ENCODE results near the gene SPCS2. TPM values are rescaled to one million over a fixed set of nuclear protein-coding genes. Genes with fewer than 3 reads are reported as not detected.

SPCS2 gene
- total RNA-seq = 100 to 1,000 TPM; 109 to 113 TPM
- long read RNA-seq, donor 1, partial matches to known transcripts = 0 of 4 reads
- long read RNA-seq, donor 1, other reads (novel, unspliced or antisense) = 3 of 4 reads
- long read RNA-seq, donor 2, partial matches to known transcripts = 0 of 12 reads
- long read RNA-seq, donor 2, other reads (novel, unspliced or antisense) = 7 of 12 reads

DNA sequence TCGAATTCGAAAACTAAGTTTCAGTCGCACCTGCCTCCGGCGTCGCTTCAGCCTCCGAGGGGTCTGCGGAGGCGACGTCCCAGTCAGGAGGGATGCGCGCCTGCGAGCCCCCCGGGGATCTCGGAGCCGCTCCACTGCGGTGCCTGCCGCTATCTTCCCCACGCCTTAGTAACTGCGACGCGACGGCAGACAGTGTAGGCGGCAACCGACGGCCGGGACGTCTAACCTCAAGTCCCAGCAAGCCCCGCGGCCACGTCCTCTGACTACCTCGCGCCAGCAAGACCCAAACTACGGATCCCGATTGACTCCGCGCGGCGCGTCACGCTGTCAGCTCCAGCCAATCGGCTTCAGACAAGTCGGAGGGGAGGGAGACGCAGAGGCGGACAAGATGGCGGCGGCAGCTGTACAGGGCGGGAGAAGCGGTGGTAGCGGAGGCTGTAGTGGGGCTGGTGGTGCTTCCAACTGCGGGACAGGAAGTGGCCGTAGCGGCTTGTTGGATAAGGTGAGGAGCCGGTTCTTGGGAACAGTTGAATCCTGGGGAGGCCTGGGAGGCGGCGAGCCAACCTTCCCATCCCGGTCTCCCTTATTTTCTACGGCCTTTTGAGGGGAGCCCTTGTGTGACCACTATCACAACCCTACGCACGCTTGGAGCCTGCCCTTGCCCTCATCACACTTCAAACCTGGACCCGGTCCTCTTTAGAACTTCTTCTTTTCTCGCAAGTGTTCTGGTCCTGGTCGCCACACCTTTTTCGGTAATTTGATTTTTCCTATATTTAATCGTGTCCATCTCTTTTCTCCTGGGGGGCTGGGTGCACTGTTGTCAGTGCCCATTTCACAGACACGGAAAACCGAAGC, at the start of gene SPCS2, which contains the start of gene XRRA1:
Gene SPCS2 (plus strand): TSS at position 369 of the 855 bp plus-strand sequence. CDS start 20 bp downstream, at position 389.
Gene XRRA1 (minus strand): TSS at position 194 of the 855 bp plus-strand sequence. CDS start 8,213 bp downstream, outside the sequence.
- intact Hi-C loops (cut with DNase I) = no loop called here
- DNase-seq (ENCODE audit: low spot score) = peak; percentile 100

DNA sequence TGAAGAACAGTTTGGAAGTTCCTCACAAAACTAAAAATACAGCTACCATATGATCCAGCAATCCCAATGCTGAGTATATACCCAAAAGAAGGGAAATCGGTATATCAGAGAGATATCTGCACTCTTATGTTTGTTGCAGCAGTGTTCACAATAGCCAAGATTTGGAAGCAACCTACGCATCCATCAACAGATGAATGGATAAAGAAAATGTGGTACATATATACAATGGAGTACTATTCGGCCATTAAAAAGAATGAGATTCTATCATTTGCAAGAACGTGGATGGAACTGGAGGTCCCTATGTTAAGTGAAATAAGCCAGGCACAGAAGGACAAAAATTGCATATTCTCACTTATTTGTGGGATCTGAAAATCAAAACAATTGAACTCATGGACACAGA, 46.7 kb upstream of the SPCS2 start:
- intact Hi-C loops (cut with DNase I) = no loop called here
- no peak for DNase-seq (ENCODE audit: low spot score)

DNA sequence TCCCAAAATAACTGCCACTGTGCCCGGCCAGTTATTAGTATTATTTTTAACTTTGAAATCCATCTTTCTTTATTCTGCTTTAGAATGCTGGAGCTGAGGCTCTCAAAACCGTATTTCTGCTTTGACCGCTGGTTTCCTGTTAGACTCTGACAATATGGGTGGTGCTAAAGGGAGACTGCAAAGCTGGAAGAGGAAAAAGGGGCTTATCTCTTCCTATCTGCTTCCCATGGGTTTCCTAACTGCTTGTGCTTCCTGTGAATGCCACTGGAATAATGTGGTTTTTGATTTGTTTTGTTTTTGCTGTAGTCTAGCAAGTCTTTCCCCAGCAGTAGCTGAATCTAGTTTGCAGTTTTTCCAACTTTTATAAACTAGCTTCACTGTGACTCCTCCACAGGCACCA, 43.7 kb upstream of the SPCS2 start:
- intact Hi-C loops (cut with DNase I) = no loop called here
- DNase-seq (ENCODE audit: low spot score) = no peak

DNA sequence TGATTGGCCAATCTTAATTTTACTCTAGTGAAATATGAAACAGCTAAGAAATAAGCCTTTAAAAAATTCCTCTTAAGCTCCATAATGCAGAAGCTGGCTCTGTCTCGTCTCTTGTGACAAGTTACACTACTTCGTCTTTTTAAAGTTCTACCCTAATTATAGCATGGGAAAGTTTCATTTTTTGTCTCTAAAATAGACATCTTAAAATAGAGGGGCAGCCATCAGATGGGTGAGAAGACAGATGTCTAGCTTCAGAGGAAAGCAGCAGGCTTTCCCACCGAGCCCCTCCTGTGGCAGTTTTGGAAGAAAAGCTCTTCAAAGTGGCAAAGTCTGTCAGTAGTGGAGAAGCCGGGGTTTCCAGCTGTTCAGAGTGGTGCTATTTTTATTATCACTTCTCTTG, 39.7 kb upstream of the SPCS2 start:
- no peak for DNase-seq (ENCODE audit: low spot score)
- intact Hi-C loops (cut with DNase I) = no loop called here

DNA sequence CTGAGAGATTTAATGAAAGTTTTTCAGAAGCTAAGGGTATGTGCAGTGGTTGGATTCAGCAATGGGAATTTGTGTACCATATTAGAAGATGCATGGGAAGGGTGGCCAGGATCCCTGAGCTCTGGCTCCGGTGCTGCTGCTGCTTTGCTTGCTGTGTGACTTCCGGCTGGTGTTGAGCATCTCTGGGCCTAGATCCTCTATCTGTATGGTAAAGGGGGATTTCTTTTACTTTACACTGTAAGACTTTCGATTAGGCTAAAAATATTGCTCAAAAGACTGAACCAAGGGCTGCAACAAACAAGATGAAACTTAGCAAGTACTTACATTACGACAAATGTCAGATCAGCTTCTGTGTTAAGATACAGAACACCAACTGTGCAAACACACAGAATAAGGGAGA, 39.3 kb upstream of the SPCS2 start:
- intact Hi-C loops (cut with DNase I) = no loop called here

DNA sequence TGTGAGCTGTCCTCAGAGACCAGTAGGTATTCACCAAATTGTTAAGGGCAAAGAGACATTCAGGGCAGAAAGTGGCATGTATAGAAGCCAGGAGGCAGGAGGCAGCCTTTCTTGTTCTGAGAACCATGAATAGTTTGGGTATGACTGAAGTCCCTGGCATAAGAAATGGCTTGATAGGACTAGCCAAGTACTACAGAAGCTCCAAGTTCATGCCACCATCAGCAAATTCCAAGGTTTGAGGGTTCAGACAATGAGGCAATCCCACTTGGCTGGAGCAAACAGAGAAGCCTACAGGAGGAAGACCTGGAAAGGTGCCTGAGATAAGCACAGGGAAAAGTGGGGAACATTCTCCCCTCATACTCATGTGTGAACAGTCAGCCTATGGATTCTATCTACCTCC, 25.9 kb upstream of the SPCS2 start:
- intact Hi-C loops (cut with DNase I) = loop anchor here in 1 of 2 donors (10.0 kb wide), 1 partner anchor 102 kb away; no protein-coding TSS in a partner anchor

More for the DNA sequence above, 39.3 kb upstream of the SPCS2 start:
- no peak for DNase-seq (ENCODE audit: low spot score)

DNA sequence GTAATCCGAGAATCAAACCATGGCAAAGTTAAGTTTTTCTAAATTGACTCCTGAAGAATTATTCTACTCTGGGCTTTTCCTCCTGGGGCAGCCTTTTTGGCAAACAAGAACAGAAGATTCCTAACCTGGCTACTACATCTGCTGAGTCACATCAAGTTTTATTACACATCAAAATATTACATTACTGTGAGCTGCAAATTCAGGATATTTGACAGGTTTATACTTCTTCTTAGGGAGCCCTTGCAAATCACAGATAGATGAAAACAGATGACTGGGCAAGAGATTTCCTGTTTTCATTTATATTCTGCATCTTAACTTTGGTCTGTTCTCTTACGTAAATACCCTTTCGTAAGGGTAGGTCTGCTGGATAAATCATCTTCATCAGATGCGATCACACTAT, 23.8 kb upstream of the SPCS2 start:
- DNase-seq (ENCODE audit: low spot score) = no peak
- intact Hi-C loops (cut with DNase I) = loop anchor here in 1 of 2 donors (10.0 kb wide), 1 partner anchor 100 kb away; no protein-coding TSS in a partner anchor

More for the DNA sequence above, 25.9 kb upstream of the SPCS2 start:
- no peak for DNase-seq (ENCODE audit: low spot score)

DNA sequence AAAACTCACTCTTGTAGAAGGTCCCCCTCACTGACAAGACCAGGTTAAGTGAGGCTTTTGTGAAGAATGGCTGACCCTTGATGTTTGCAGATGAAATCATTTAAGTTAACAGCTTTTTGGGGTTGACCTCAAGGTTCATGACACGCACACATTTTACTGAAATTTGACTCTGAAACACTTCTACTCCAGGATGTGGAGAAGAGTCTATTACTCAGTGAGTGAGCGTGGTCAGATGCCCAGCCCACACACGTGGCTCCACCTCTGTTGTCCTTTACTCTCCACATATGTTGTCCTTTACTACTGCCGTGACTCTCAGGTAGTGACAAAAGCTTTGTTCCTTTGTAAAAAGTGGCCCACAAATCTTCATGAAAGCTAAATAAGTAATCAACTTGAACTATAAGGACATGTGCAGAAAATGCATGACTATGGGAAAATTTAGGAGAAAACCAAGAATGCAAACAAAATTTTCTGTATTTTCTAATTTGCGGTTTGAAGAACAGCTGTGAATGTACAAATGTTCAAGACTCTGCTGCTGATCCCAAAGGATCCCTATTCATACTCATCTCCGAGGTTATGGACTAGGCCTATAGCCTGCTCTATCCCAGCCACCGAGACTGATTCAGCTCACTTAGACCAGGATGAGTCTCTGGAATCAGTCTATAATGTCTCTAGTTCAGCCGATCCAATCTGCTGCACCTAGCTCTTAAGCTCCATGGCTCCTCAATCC, 22.6 kb upstream of the SPCS2 start:
- DNase-seq (ENCODE audit: low spot score) = no peak
- intact Hi-C loops (cut with DNase I) = loop anchor here in 1 of 2 donors (10.0 kb wide), 1 partner anchor 98 kb away; no protein-coding TSS in a partner anchor

DNA sequence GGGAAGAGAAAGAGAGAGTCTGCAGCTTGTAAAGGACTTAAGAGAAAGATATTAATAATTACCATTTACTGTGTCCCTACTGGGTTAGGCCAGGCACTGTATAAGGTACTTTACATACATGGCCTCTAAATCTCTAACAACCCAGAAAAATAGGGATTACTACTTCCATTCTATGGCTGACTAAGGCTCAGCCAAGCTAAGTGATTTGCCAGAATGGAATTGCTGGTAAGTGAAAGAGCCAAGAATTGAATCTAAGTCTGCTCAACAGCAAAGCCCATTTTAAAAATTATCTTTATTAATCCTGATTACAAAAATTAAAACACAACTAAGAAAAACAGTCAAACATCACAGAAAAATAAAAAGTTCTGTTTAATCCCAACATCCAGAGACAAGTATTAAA, 21.6 kb upstream of the SPCS2 start:
- intact Hi-C loops (cut with DNase I) = loop anchor here in 1 of 2 donors (10.0 kb wide), 1 partner anchor 97 kb away; no protein-coding TSS in a partner anchor

DNA sequence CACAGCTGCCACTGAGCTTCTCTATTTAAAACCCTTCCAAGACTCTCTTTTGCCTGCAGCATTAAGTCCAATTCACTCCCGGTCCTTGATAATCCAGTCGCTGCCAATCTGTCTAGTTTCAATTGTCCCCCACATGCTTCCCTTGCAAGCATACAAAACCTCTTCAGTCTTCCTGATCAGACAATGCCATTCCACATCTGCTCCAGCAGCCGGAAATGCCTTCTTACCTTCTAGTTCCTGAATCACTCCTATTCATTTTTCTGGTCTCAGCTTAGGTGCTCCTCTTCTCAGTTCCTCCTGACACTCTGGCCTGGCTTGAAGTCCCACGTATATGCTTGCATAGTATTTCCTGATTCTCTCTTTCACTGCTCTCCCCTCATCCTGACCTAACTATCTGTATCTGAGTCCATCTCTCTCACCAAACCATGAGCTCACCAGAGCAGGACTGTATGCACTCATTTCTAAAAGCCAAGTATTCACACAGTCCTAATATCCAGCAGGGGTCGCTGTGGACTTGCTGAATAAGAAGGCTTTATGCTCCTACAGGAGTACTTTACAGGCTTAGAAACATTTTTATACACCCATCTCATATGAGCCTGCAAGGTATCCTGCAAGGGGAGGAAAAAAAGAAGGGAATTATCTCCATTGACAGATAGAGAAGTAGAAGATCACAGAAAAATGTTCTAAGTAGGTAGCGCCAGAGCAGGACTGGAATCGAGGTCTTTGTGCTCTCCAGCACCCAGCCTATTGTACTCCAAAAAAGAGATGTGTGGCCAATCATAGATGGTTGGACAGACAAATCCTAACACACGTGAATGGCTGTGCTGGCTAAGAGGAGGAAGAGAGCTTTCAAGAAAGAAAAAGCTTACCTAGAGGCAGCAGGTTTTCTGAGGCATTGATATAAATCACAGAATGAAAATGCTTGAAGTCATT, 19.4 kb upstream of the SPCS2 start:
- no peak for DNase-seq (ENCODE audit: low spot score)
- intact Hi-C loops (cut with DNase I) = loop anchor here (10.0 kb wide), 2 partner anchors 95 to 315 kb away; partner anchors contain the start of gene TPBGL (in 2 of the 2)

More for the DNA sequence above, 21.6 kb upstream of the SPCS2 start:
- no peak for DNase-seq (ENCODE audit: low spot score)

DNA sequence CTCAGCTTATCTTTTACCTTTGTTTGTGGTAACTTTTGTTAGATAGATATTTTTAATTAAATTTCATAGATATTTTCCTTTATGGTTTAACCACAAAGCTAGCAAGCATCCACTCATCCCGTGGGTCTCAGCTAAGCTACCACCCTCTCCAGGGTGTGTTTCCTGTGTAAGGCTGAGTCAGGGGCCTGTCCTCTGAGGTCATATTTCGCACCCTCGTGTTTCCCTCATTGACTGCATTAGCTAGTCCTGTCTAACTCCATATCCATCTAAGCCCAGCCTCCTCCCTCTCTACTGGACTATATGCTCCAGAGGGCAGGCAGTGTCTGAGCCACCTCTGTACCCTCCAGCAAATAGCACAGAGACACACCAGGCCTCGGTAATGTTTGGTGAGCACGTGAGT, 16.9 kb upstream of the SPCS2 start:
- intact Hi-C loops (cut with DNase I) = loop anchor here (10.0 kb wide), 1 partner anchor 313 kb away; the partner anchor contains the start of gene TPBGL (in 2 of the 2)

DNA sequence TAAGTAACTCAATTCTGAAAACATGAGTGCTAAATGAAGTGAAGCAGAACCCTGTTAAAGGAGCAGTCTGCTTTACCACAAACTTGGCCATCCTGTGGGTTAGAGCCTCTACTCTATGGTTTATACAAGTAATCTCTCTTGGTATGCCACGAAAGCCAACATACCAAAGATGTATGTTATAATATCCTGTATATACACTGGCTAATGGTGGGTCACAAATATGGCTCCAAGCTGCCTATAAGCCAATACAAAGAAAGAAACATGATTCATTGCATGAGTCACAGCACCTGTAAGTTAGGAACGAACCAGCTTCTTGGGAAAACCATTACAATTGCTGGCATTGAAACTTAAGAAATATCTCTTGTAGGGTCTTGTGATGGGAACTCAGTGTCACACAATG, 16.3 kb upstream of the SPCS2 start:
- intact Hi-C loops (cut with DNase I) = loop anchor here (10.0 kb wide), 1 partner anchor 312 kb away; the partner anchor contains the start of gene TPBGL (in 2 of the 2)
- DNase-seq (ENCODE audit: low spot score) = no peak

More for the DNA sequence above, 16.9 kb upstream of the SPCS2 start:
- no peak for DNase-seq (ENCODE audit: low spot score)

DNA sequence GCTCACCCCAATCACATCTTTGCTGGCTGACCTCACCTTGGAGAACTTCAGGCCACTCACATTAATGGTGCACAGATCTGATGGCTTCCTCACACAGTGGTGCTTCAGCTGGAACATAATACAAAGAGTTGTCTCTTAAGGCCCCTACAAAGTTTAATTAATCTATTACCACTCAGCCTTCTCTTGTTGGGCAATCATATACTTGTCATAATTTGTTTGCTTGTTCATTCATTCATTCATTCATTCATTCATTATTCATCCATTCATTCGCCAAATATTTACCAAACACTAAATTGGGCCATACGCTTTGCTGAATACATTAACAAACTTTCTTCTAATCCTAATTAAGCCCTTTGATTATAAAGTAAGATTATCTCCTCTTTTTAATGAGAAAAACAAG, 15.3 kb upstream of the SPCS2 start:
- DNase-seq (ENCODE audit: low spot score) = no peak
- intact Hi-C loops (cut with DNase I) = loop anchor here (10.0 kb wide), 1 partner anchor 311 kb away; the partner anchor contains the start of gene TPBGL (in 2 of the 2)

DNA sequence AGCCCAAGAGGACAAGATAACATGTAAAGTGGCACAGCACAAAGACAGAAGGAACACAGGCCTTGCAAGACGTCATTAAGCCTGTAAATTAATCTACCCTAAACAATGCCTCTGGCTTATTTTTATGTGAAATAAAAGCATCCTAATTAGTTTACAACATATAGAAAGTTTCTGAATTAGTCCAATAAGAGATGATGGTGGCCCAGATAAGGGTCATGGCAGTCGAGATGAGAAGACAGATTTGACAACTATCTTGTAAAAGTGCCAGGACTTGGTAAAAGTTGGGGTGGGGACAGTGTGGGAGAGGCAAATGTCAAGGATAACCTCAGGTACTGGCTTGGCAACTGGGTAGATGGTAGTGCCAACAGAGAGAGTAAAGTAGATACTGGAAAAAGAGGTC, 13.8 kb upstream of the SPCS2 start:
- no peak for DNase-seq (ENCODE audit: low spot score)
- intact Hi-C loops (cut with DNase I) = loop anchor here (10.0 kb wide), 1 partner anchor 310 kb away; the partner anchor contains the start of gene TPBGL (in 2 of the 2)

DNA sequence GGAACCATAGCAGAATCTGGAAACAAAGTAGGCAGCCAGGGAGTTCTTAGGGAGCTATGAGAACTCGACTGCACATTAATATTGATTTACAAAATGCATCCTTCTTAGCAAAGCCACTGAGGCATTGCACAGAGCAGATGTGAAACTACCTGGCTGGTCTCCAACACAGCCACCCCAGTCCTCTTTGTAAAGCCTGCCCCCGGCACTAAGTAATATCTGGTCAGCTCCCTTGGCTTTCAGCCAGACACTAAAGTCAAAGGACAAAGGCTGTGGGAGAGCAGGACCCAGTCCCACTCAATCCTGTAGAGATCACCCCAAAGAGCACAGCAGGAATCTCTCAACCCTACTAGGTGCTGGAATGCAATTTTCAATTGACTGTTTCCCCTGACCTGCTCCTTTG, 13.0 kb upstream of the SPCS2 start:
- intact Hi-C loops (cut with DNase I) = loop anchor here (10.0 kb wide), 1 partner anchor 309 kb away; the partner anchor contains the start of gene TPBGL (in 2 of the 2)

DNA sequence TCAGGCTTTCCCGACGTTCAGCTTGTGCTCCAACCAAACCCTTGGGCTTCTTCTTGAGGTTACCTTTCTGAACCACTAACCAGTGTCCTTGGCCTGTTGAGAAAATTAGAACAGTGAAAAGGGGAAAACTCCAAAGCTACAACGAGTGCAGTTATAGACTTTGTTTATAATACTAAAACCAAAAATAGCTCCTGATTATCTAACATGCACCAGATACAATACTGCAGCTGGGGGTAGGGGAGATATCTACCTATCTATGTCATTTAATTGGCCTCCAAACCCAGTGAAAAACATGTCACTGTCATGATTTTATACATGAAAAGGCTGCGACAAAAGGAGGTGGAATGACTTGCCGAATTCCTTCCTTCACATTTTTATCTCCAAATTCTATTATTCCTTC, 12.1 kb upstream of the SPCS2 start:
- intact Hi-C loops (cut with DNase I) = loop anchor here (10.0 kb wide), 1 partner anchor 308 kb away; the partner anchor contains the start of gene TPBGL (in 2 of the 2)
- DNase-seq (ENCODE audit: low spot score) = no peak

More for the DNA sequence above, 13.0 kb upstream of the SPCS2 start:
- no peak for DNase-seq (ENCODE audit: low spot score)

DNA sequence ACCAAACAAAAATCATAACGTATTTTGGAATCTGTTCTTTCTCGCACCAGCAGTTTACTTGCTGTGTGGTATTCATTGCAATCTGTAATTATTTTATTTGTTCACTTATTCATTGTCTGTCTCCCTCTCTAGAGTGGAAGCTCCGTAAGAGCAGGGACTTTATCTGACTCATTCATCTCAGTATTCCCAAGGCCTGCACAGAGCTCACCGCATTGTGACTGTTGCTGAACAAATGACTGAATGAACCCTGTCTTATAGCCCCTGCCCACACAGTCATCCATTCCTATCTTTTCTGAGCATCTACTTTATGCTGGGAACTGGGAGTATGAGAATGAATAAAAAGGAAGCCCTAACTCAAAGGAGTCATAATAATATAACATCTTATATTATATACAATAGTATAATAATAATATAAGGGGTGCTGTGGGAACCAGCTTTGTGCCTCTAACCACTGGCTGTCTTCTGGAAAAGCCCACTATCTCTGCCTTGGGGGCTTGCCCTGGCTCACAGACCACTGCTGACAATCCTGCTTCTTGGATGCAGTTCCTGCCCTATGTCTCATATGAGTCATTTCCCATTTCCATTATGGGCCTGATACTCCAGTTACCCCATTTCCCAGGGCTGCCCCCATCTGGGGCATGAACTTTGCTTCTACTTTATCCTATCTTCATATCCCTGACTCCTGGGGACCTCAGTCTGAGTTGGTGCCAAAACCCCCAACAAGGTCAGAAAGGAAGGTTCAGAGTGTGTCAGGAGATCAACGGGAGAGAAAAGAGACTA, 11.2 kb upstream of the SPCS2 start:
- intact Hi-C loops (cut with DNase I) = loop anchor here (10.0 kb wide), 1 partner anchor 307 kb away; the partner anchor contains the start of gene TPBGL (in 2 of the 2)
- DNase-seq (ENCODE audit: low spot score) = no peak

All from posterior vena cava (tissue), 2 donors.